Activated CD4-positive, alpha-beta memory T cell treated with anti-CD3 and anti-CD28 coated beads for 36 hours (primary cell): ENCODE results near the gene ZNF444. TPM values are rescaled to one million over a fixed set of nuclear protein-coding genes. Genes with fewer than 3 reads are reported as not detected.
"Not testable (repeated sequence)": the region's sequence is repeated elsewhere in the genome, so short reads cannot be mapped to it uniquely, and the experiment has no call there.

Experiments used
- CTCF ChIA-PET: fragments of 350-600 bp; sonication (Branson Sonifier 250); formaldehyde crosslinking; loops from one replicate; lab custom pipeline; 2021; ENCODE audit warnings: antibody characterized with exemption, inconsistent platforms; lab: Charles Lee
- POLR2A ChIA-PET: fragments of 350-600 bp; sonication (Branson Sonifier 250); formaldehyde crosslinking; loops from one replicate; lab custom pipeline; 2021; ENCODE audit warnings: antibody characterized with exemption; lab: Charles Lee
- DNase-seq: peaks from one replicate; pipeline ENCODE4 v3.0.0-alpha.2; 2020
- H3K27ac Mint-ChIP-seq: one replicate; pipeline ENCODE4 v1.8.0; 2021; ENCODE audit warnings: mixed read lengths
- H3K27me3 Mint-ChIP-seq: one replicate; pipeline ENCODE4 v1.8.0; 2021; ENCODE audit warnings: mixed read lengths
- H3K36me3 Mint-ChIP-seq: one replicate; pipeline ENCODE4 v1.8.0; 2021; ENCODE audit warnings: mixed read lengths
- H3K4me1 Mint-ChIP-seq: one replicate; pipeline ENCODE4 v1.8.0; 2021; ENCODE audit warnings: low read depth, mixed read lengths
- H3K4me3 Mint-ChIP-seq: one replicate; pipeline ENCODE4 v1.8.0; 2021; ENCODE audit warnings: mild to moderate bottlenecking, mixed read lengths
- H3K9me3 Mint-ChIP-seq: one replicate; pipeline ENCODE4 v1.8.0; 2021; ENCODE audit warnings: mixed read lengths
- intact Hi-C: fragments of 100-400 bp; cut with micrococcal nuclease; formaldehyde crosslinking; loops from one replicate; pipeline ENCODE4 v1.15.1; 2023
- total RNA-seq, 2 experiments: library from RNA; stranded (reverse); gene quantifications; one replicate each; pipeline ENCODE4 v1.2.3, GENCODE V29; 2021

The ZNF444 gene
- total RNA-seq, 2 experiments from 2014 or later = 23.1 to 26.1 TPM

DNA sequence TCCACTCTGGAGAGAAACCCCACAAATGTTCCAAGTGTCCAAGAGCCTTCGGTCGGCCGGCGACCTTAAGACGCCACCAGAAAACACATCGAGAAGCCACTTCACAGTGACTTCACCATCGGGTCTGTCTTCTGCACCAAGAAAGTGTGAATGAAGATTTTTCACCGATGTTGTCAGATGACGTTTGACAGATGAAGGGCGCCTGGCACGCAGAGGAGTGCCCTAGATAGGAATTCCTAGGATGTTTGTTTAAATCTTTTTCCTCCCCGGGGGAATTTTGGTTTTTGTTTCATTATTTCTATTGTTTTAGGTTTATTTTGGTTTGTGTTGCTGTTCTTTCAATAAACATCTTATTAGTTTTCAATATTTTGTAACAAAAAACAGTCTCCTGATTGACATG is 68.0 kb downstream of the ZNF444 start:
- POLR2A ChIA-PET = no interaction called here
- intact Hi-C loops = no loop called here
- DNase-seq = no peak
- no peak overlapping the region for H3K4me3 Mint-ChIP-seq
- H3K27me3 Mint-ChIP-seq = peaks cover 3% of the 10 kb centered on the region
- no peaks in the 10 kb centered on the region for H3K4me1 Mint-ChIP-seq
- H3K36me3 Mint-ChIP-seq = no peaks in the 10 kb centered on the region
- H3K9me3 Mint-ChIP-seq = no peaks in the 10 kb centered on the region
- CTCF ChIA-PET = no interaction called here
- H3K27ac Mint-ChIP-seq = no peak overlapping the region

- DNase-seq, H3K27me3 Mint-ChIP-seq, intact Hi-C loops, CTCF ChIA-PET, POLR2A ChIA-PET, H3K9me3 Mint-ChIP-seq, H3K36me3 Mint-ChIP-seq, H3K27ac Mint-ChIP-seq, H3K4me1 Mint-ChIP-seq, H3K4me3 Mint-ChIP-seq: not testable (repeated sequence)
These were observed 68.9 kb downstream of the ZNF444 start for GRCh38 chr19:56210036-56210435.

Other genes starting within 250 kb of the ZNF444 start
- gene NLRP13, start 209.0 kb upstream of the ZNF444 start, total RNA-seq = not detected
- gene NLRP8, start 193.5 kb upstream of the ZNF444 start, total RNA-seq = not detected
- gene NLRP5, start 154.5 kb upstream of the ZNF444 start, total RNA-seq = not detected
- gene ZNF787, start 20.0 kb upstream of the ZNF444 start, total RNA-seq = 10 to 100 TPM; 25.3 to 25.5 TPM
- not detected for gene GALP, start 34.7 kb downstream of the ZNF444 start, total RNA-seq
- gene ZSCAN5B, start 56.5 kb downstream of the ZNF444 start, total RNA-seq = not detected
- gene ZSCAN5C, start 61.0 kb downstream of the ZNF444 start, total RNA-seq = not detected
- gene EDDM13, start 131.5 kb downstream of the ZNF444 start, total RNA-seq = not detected
- gene ZSCAN5A, start 173.6 kb downstream of the ZNF444 start, total RNA-seq = 1 to 10 TPM; 4.5 to 5.2 TPM